NB4 (cell line): ENCODE data around the gene TBX10.

Experiments
- POLR2A ChIP-seq: IDR thresholded peaks from 2 replicates; pipeline ENCODE4 v1.6.1; 2011; ENCODE audit warnings: mild to moderate bottlenecking; ENCODE audit not compliant: insufficient read length; ENCODE audit errors: extremely low read depth
- TF ChIP-seq, protein P1 (sequence below): IDR thresholded peaks from 2 replicates; pipeline ENCODE4 v1.6.1; 2011; ENCODE audit warnings: low read depth, low read length
- TF ChIP-seq, protein P2 (sequence below): IDR thresholded peaks from one replicate; pipeline ENCODE4 v1.5.1; 2012; ENCODE audit warnings: low read depth, low read length

DNA sequence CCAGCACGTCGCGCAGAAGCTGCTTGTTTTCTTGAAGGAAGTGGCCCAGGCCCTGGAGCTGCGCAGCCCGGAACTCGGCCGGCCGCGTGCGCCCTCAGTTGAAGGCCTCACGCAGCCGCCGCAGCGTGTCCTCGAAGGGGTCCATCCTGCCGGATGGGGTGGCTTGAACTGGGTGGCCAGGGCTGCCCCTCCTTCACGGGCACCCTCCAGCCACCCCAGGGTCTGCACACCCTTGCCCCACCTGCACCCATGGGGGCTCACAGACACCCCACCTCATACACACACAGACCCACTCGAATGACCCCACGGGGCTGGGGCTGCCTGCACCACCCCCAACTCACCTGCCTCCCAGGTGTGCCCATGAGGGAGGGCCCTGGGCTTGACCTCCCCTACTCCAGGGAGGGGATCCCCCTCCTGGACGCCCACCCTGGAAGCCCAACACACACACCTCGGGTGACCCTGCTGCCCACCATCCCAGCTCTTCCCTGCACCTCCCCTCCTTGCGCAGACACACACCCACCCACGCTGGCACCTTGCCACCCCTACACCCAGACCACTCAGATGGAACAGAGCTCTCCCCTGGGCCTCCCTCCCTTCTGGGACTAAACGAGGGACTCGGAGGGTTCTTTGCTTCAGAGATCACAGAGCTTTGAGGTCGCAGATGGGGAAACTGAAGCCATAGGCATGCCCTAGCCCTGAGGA, 28.1 kb upstream of the TBX10 start:
- no peak for TF ChIP-seq POLR2A
- TF ChIP-seq, protein P1, sequence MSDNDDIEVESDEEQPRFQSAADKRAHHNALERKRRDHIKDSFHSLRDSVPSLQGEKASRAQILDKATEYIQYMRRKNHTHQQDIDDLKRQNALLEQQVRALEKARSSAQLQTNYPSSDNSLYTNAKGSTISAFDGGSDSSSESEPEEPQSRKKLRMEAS = no peak
- TF ChIP-seq, protein P2, sequence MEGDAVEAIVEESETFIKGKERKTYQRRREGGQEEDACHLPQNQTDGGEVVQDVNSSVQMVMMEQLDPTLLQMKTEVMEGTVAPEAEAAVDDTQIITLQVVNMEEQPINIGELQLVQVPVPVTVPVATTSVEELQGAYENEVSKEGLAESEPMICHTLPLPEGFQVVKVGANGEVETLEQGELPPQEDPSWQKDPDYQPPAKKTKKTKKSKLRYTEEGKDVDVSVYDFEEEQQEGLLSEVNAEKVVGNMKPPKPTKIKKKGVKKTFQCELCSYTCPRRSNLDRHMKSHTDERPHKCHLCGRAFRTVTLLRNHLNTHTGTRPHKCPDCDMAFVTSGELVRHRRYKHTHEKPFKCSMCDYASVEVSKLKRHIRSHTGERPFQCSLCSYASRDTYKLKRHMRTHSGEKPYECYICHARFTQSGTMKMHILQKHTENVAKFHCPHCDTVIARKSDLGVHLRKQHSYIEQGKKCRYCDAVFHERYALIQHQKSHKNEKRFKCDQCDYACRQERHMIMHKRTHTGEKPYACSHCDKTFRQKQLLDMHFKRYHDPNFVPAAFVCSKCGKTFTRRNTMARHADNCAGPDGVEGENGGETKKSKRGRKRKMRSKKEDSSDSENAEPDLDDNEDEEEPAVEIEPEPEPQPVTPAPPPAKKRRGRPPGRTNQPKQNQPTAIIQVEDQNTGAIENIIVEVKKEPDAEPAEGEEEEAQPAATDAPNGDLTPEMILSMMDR = no peak
